Activated T-helper 17 cell treated with anti-CD3 and anti-CD28 coated beads, Interleukin-2, amount 50 U/mL, for 72 hours (primary cell): ENCODE data around the gene CDK5R2. TPM values are rescaled to one million over a fixed set of nuclear protein-coding genes. Genes with fewer than 3 reads are reported as not detected.

Experiments used
- ATAC-seq: fragments of 150-1000 bp; cut with Tn5 transposase; replicated peaks from 2 replicates; pipeline ENCODE4 v1.10.0; 2021; ENCODE audit warnings: mild to moderate bottlenecking, moderate library complexity
- H3K27ac Mint-ChIP-seq: one replicate; pipeline ENCODE4 v1.8.0; 2022; ENCODE audit warnings: mixed read lengths
- H3K27me3 Mint-ChIP-seq: one replicate; pipeline ENCODE4 v1.8.0; 2022; ENCODE audit warnings: mixed read lengths
- H3K36me3 Mint-ChIP-seq: one replicate; pipeline ENCODE4 v1.8.0; 2022; ENCODE audit warnings: low read depth, mild to moderate bottlenecking, mixed read lengths
- H3K4me1 Mint-ChIP-seq: one replicate; pipeline ENCODE4 v1.8.0; 2022; ENCODE audit warnings: mixed read lengths
- H3K4me3 Mint-ChIP-seq: one replicate; pipeline ENCODE4 v1.8.0; 2022; ENCODE audit warnings: mild to moderate bottlenecking, mixed read lengths
- H3K9me3 Mint-ChIP-seq: one replicate; pipeline ENCODE4 v1.8.0; 2022; ENCODE audit warnings: mixed read lengths
- total RNA-seq, 2 donors: library from RNA; stranded (reverse); gene quantifications; one replicate each; pipeline ENCODE4 v1.2.3, GENCODE V29; 2022

The CDK5R2 gene
- total RNA-seq, 2 donors from 2014 or later: not detected

DNA sequence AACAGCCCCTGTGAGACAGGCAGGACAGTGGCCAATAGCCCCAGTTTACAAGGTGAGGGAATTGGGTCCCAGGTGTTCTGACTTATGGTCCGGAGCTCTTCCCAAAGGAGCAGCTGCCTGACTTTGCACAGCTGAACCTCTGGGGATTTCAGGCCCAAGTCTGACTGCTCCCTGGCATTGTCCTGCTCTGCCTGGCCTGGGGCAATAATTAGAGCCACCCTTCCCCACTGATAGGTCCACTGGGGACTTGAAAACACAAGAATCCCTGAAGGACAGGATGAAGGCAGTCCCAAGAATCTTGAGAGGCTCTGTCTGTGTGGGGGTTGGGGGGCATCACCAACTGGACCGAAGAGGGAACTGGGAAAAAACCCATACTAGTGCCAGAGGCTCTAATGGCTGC, 29.2 kb downstream of the CDK5R2 start:
- Mint-ChIP-seq H3K4me1 (no peaks in the 10 kb centered on the region), H3K4me3 (no peak overlapping the region), H3K27me3 (peaks cover 72% of the 10 kb centered on the region), H3K27ac (no peak overlapping the region), H3K9me3 (no peaks in the 10 kb centered on the region), H3K36me3 (no peaks in the 10 kb centered on the region)
- ATAC-seq: no peak

DNA sequence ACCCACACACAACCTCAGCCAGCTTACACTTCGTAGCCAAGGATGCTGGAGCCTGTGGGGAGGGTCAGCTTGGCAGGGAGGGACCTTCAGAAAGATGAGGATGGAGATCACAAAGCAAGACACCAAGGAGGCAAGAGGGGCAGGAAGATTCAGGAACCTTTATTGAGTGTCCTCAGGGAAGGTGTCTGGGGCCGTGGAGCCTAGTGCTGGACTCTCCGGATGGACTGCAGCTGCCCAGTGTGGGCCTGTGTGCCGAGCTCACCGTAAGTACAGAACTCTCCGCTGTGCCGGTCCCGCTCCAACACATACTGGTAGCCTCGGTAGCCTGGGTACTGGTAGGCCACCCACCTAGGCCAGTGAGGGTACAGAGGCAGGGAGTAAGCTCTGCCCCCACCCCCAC, 30.6 kb downstream of the CDK5R2 start:
- no peak for ATAC-seq

DNA sequence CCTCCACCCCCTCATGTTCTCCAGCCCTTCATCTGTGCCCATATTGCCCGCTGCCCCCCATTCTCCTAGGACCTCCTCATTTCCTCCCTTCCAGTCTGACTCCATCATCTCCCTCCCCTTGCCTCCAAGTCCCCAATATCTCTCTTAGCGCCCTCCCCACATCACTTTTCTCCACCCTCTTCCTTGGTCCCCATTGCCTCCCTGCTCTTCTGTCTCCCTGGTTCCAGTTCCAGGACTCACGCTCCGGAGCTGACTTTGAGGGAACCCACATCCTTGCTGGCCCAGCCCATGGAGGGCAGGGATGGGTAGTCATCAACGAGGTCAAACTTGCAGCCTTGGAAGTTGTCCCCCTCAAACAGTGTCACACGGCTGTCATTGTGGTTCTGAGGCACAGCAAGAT, 31.1 kb downstream of the CDK5R2 start:
- Mint-ChIP-seq H3K36me3 (no peaks in the 10 kb centered on the region), H3K4me1 (no peaks in the 10 kb centered on the region), H3K27ac (no peak overlapping the region), H3K4me3 (no peak overlapping the region), H3K27me3 (peaks cover 72% of the 10 kb centered on the region), H3K9me3 (no peaks in the 10 kb centered on the region)
- no peak for ATAC-seq

More for the DNA sequence above, 30.6 kb downstream of the CDK5R2 start:
- no peaks in the 10 kb centered on the region for H3K4me1 Mint-ChIP-seq
- no peak overlapping the region for H3K27ac Mint-ChIP-seq
- H3K36me3 Mint-ChIP-seq: no peaks in the 10 kb centered on the region
- H3K27me3 Mint-ChIP-seq: peaks cover 68% of the 10 kb centered on the region
- no peak overlapping the region for H3K4me3 Mint-ChIP-seq
- H3K9me3 Mint-ChIP-seq: no peaks in the 10 kb centered on the region

DNA sequence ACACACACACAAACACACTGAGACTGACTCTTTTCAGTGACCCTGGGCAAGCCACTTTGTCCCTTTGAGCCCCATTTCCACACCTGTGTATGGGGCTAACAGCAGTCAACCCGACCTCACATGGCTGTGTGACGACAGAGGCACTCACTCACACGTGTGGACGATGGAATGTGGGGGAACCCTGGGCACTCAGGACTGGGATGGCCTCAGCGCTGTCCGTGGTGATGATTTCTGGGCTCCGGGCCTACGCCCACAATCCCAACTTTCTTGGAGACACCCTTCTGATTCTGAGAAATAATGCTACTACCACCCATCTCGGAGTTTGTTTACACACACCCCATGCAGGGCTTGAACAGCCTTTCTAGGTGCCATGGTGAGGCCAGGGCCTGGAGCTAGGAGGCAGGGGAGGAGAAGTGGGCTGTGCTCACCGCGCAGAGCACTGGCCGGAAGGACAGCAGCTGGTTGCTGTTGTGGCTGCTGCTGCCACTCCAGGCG, 32.3 kb downstream of the CDK5R2 start:
- ATAC-seq: no peak
- no peaks in the 10 kb centered on the region for H3K4me1 Mint-ChIP-seq
- no peak overlapping the region for H3K4me3 Mint-ChIP-seq
- H3K27ac Mint-ChIP-seq: no peak overlapping the region
- H3K9me3 Mint-ChIP-seq: no peaks in the 10 kb centered on the region
- H3K36me3 Mint-ChIP-seq: no peaks in the 10 kb centered on the region
- H3K27me3 Mint-ChIP-seq: peaks cover 66% of the 10 kb centered on the region

DNA sequence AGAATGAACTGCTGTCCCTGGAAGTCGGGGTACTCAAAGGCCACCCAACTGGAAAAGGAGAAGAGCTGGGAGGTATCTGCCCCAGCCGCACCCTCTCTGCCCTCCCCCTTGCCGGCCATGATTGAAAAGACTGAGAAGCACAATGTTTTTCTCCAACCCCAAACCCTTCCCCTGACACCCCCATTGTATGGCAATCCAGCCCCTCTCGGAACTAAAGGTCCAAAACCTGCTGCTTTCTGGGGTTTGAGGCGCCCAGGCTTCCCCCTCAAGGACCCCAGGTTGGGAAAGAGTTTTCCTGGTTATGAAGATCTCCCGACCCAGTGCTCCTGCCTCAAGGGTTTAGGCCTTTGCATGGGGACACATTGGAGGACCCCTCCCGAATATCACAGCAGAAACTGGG, 32.7 kb downstream of the CDK5R2 start:
- ATAC-seq: no peak
- Mint-ChIP-seq H3K4me3 (no peak overlapping the region), H3K27me3 (peaks cover 65% of the 10 kb centered on the region), H3K4me1 (no peaks in the 10 kb centered on the region), H3K36me3 (no peaks in the 10 kb centered on the region), H3K27ac (no peak overlapping the region), H3K9me3 (no peaks in the 10 kb centered on the region)

DNA sequence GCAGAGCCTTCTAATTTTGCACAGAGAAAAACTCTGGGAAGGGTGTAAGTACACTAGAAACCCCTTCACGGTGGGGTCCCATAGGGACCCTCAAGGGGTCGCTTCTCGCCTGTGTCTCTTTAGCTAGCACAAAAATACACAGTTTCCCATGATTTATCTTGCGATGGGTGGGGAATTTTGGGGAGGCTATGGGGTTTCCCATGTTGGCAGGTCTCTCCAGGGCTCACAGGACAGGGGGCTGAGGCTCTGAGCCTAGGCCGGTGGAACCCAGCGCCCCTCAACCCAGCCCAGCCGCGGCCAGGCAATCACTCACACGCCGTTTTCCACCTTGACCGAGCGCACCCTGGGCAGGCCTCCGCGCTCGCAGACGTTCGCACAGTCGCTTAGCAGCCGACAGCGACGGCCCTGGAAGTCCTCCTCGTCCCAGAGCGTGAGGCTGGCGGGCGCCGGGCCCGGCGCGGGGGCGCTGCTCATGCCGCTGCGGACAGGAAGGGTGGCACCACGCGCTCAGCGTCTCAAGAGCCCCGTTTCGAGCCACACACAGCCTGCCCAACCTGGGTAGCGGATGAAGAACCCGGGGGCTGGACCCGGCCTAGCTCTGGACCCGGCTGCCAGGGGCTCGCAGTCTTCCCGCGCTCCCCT, 33.4 kb downstream of the CDK5R2 start:
- no peak for ATAC-seq
- Mint-ChIP-seq H3K36me3 (no peaks in the 10 kb centered on the region), H3K27ac (no peak overlapping the region), H3K9me3 (no peaks in the 10 kb centered on the region), H3K4me3 (no peak overlapping the region), H3K4me1 (no peaks in the 10 kb centered on the region), H3K27me3 (peaks cover 61% of the 10 kb centered on the region)

DNA sequence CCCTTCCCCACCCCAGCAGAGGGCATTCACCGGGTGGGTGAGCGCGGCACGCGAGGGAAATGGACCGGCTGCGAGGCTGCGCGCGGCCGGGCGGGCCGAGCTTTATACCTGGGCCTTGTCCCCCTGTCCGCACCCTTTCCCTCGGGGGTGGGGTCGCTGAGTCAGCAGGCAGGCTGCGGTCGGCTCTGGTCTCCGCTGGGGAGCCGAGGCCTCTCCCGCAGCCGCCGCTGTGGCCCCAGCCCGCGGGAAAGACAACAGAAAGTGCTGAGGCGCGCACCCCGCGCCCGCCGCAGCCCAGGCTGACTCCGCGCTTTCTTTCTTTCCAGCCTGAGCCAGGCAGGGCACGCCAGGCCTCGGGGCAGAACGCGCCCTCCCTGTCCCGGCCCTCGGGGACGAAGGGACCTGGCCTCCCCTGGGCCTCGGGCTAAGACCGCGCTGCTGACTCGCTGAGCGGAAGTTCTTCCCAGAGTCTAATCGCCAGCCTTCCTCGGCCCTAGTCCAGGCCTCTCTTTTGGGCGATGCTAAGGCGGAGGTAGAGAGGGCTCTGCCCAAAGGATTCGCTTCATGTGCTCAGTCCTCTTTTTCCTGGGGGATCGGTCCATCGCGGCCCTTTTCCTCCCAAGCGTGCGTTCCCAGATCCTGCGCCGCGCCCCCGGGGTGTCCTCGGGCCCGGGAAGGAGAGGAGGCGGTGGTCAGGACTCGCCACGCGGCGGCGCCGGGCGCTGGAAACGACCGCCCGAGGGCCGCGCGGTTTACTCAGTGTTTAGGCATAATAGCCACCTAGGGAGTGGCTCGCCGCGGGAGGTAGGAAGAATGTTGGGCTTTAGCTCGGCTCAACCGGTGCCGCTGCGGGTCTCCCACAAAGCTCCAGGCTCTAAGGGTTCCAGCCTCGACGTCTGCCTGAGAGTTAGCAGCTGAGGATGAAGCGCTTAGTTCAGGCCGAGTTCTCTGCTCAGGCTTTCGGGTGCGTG, 34.2 kb downstream of the CDK5R2 start, which contains the start of gene CRYBA2:
TSS of gene CRYBA2 (minus strand) at position 78 of the 971 bp plus-strand sequence. CDS start 246 bp downstream, outside the sequence.
- H3K4me1 Mint-ChIP-seq: no peaks in the 10 kb centered on the region
- H3K4me3 Mint-ChIP-seq: peak within 1 kb of the TSS; percentile 9
- H3K36me3 Mint-ChIP-seq: no peaks in the 10 kb centered on the region
- no peaks in the 10 kb centered on the region for H3K9me3 Mint-ChIP-seq
- H3K27me3 Mint-ChIP-seq: peaks cover 58% of the 10 kb centered on the region
- H3K27ac Mint-ChIP-seq: no peak within 1 kb of the TSS
- peak; percentile 16 for ATAC-seq

DNA sequence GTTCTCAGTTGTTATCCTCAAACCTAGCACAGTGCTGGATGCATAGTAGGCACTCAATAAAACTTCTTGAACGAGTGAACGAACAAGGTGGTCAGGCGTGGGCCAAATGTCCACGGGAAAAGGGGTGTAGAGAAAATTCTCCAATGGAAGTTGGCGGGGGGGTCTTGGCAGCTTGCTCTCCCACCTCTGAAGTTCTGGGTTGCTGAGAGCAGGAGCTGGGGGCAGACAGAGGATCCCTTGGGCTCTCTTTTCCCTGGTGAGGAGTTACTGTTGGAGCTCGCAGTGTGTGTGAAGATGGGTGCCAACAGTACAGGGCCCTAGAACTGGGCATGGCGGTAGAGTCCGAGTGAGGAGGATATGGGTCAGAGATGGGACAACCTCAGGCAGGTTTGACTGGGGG, 36.1 kb downstream of the CDK5R2 start:
- H3K9me3 Mint-ChIP-seq: no peaks in the 10 kb centered on the region
- H3K27me3 Mint-ChIP-seq: peaks cover 46% of the 10 kb centered on the region
- H3K4me1 Mint-ChIP-seq: no peaks in the 10 kb centered on the region
- H3K36me3 Mint-ChIP-seq: no peaks in the 10 kb centered on the region
- no peak for ATAC-seq
- H3K27ac Mint-ChIP-seq: no peak overlapping the region
- no peak overlapping the region for H3K4me3 Mint-ChIP-seq

DNA sequence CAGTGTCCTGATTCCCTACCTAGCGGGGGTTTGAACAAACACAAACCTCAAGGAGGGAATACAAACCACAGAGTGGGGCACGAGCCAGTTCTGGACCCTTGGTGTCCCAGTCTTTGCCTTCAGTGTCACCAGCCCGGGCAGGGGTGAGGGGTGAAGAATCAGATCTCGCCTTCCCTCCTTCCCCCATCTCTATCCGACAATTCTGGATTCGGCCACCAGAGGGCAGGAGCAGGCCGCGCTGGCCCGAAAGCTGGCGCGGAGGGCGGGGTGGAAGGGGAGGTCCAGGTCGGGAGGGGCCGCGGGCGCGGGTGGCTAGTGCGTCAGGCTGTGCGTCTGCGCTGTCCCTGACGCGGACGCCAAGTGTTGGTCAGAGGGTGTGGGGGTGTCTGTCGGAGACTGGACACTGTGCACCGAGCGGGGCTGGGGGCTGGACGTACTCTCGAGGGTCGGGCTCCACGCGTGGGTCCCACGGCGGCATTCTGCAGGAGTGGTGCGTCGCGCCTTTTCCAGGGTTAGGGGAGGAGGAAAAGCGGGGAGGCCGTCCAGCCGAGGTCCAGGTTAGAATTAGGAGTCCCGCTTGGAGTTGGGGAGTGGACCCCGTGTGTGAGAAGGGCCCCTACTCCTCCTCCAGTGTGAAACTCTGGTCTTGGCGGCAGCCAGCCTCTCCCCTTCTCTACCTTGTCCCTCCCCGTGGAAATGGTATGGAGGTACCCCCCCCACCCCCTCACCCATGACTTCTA, 36.7 kb downstream of the CDK5R2 start:
- H3K36me3 Mint-ChIP-seq: no peaks in the 10 kb centered on the region

DNA sequence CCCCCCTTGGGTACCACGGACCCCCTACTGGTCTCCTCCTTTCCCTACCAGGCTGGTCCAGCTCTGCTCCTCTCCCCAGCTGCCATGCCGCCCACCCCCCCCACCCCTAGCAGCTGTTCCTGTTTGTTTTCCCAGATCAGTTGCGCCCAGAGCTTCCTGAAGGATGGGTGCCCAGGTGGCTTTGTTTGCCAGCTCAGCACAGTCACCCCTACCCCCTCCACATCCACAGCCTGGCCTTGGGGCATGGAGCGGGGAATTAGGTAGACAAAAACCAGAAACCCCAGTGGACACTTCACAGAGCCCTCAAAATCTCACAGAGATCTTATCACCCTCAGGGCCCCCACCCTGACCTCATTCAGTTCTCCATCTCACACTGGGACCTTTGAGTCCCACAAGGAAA, 37.5 kb downstream of the CDK5R2 start:
- ATAC-seq: no peak
- no peaks in the 10 kb centered on the region for H3K4me1 Mint-ChIP-seq
- peaks cover 33% of the 10 kb centered on the region for H3K27me3 Mint-ChIP-seq
- no peaks in the 10 kb centered on the region for H3K36me3 Mint-ChIP-seq
- no peak overlapping the region for H3K27ac Mint-ChIP-seq
- H3K4me3 Mint-ChIP-seq: no peak overlapping the region
- no peaks in the 10 kb centered on the region for H3K9me3 Mint-ChIP-seq

More for the DNA sequence above, 36.7 kb downstream of the CDK5R2 start:
- peak; percentile 77 for ATAC-seq
- H3K9me3 Mint-ChIP-seq: no peaks in the 10 kb centered on the region
- no peak overlapping the region for H3K27ac Mint-ChIP-seq
- H3K4me3 Mint-ChIP-seq: no peak overlapping the region
- H3K27me3 Mint-ChIP-seq: peaks cover 41% of the 10 kb centered on the region
- no peaks in the 10 kb centered on the region for H3K4me1 Mint-ChIP-seq

DNA sequence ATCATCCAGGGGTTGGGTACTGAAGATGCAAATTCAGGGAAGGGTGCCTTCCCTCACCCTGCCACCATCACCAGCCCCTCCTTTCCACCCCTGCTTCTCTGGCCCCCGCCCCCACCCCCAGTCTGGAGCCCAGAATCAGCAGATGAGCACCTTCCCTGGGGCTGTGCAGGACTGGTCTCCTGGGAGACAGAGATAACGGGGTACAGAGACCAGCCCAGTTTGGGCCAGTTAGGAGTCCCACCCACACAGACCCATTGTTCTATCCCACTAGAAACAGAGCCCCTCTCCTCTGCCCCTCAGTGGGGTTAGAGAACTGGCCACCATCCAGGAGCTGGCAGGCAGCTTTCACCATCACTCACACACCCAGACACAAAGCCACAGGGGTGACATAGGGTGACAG, 38.3 kb downstream of the CDK5R2 start:
- Mint-ChIP-seq H3K36me3 (no peaks in the 10 kb centered on the region), H3K27ac (no peak overlapping the region), H3K4me3 (no peak overlapping the region), H3K27me3 (peaks cover 32% of the 10 kb centered on the region), H3K4me1 (peaks cover 3% of the 10 kb centered on the region), H3K9me3 (no peaks in the 10 kb centered on the region)
- ATAC-seq: no peak

DNA sequence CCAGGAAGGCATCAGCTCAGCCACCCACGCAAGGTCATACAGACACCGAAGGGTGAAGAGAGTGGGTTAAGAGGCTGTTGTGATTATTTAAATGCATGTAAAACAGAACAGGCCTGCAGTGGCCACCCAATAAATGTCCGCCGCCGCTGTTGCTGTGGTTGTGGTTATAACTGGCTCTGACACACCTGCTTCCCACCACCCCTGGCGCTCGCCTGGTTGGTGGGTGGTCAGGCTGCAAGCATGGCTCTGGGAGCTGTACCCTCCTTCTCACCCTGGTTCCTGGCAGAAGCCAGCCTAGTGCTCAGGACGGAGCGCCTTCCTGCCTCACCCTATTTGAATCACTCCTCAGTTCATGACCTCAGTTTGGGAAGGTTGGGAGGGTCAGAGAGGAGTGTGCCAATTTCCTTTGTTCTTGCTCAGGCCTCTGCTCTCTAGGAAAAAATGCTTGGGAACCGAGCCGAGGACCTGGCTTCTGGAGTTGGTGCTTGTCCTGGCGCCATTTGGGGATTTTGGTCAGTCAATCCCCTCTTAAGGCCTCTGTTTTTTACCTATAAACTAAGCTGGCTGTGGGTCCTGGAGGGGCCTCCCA, 39.0 kb downstream of the CDK5R2 start:
- H3K9me3 Mint-ChIP-seq: no peaks in the 10 kb centered on the region
- no peak overlapping the region for H3K4me3 Mint-ChIP-seq
- H3K36me3 Mint-ChIP-seq: no peaks in the 10 kb centered on the region
- no peak for ATAC-seq
- peaks cover 4% of the 10 kb centered on the region for H3K4me1 Mint-ChIP-seq
- H3K27ac Mint-ChIP-seq: no peak overlapping the region
- peaks cover 38% of the 10 kb centered on the region for H3K27me3 Mint-ChIP-seq

DNA sequence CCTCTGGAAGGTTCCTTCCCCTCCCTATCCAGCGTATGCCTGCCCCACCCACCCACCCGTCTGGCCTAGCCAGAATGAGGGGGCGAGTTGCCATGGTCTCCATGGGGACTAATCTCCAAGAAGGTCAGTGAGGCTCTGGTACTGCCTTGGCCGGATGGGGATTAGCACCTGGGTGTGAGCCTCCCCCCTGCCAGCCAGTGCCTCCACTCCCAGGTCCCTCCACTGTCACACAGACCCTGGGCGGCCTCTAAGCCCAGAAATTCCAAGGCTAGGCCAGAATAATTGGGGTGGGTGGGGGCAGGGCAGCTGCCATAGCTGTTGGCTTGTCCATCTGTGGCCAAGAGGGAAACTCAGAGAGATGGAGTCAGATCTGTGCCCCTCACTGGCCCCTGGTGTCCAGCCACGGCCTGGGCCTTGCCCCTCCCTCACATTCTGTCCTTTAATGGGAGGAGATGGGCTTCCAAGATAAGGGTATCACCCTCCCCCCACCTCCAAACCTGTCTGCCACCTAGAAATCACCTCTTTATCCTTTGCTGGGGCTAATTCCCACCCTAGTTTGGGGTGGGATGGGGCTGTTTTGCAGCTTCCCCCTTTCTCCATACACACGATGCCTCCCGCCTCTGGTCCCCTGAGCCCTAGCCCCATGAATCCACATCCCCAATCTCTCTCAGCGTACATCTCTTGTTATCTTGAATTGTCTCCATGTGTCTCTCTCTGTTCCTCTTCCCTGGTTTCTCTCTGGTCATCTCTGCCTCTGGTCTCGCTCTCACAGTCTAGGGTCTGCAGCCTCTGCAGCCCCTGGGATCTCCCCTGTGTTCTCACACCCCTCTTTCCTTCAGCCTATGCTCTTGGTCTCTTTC, 39.8 kb downstream of the CDK5R2 start:
- ATAC-seq: no peak
- peaks cover 4% of the 10 kb centered on the region for H3K4me1 Mint-ChIP-seq
- H3K27me3 Mint-ChIP-seq: peaks cover 45% of the 10 kb centered on the region
- no peaks in the 10 kb centered on the region for H3K36me3 Mint-ChIP-seq
- H3K27ac Mint-ChIP-seq: no peak overlapping the region
- H3K9me3 Mint-ChIP-seq: no peaks in the 10 kb centered on the region
- H3K4me3 Mint-ChIP-seq: no peak overlapping the region
